Measurements from ENCODE around the gene COL15A1.

COL15A1 gene

DNA sequence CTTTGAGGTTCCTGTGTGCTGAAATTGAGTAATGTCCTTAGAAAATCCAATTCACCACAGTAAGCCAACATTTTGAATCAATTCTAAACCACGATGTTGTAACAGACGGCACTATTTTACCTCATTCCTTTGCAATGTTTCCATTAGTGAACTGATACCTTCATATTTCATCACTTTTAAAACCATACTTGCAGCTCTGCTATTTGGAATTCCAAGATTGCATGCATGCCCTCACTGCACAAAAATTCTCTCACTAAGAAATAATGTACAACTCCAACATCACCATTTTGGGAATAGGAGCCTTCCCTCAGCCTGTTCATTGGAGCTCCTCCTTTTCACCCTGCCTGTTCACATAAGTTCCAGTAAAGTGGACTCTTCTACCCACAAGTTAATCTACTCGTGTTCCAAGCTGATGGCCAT lies 86.4 kb downstream of the COL15A1 start:
- no peak overlapping the region for H3K4me3 ChIP-seq (ENCODE audit: low read depth, low read length)
- TF ChIP-seq, protein P1, sequence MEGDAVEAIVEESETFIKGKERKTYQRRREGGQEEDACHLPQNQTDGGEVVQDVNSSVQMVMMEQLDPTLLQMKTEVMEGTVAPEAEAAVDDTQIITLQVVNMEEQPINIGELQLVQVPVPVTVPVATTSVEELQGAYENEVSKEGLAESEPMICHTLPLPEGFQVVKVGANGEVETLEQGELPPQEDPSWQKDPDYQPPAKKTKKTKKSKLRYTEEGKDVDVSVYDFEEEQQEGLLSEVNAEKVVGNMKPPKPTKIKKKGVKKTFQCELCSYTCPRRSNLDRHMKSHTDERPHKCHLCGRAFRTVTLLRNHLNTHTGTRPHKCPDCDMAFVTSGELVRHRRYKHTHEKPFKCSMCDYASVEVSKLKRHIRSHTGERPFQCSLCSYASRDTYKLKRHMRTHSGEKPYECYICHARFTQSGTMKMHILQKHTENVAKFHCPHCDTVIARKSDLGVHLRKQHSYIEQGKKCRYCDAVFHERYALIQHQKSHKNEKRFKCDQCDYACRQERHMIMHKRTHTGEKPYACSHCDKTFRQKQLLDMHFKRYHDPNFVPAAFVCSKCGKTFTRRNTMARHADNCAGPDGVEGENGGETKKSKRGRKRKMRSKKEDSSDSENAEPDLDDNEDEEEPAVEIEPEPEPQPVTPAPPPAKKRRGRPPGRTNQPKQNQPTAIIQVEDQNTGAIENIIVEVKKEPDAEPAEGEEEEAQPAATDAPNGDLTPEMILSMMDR (IDR thresholded peaks at IDR 0.05; ENCODE audit: borderline replicate concordance, insufficient read depth, low read depth, low read length) = no peak

DNA sequence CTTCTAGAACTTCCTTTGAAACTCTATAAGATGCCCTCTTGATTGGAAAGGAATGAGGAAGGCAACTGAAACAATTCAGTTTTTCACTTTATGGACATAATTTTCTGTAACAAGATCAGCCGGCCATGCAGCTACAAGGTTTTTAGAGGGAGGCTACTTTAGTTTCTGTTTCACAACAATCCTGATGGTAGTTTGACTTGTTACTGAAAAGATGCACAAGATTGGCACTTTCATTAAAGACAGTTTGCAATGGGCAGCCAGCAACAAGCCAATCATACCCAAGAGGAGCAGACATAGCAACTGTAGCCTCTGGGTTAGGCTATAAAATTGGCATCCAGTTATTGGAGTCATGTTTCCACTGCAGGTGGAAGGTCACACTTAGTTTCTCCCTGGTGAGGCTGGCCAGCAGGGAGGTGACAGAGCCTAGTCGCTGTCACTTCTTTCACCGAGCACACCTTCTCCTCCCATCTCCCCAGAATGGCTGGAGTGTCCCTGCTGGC lies 87.0 kb downstream of the COL15A1 start:
- TF ChIP-seq, protein P1 (IDR thresholded peaks at IDR 0.05; ENCODE audit: borderline replicate concordance, insufficient read depth, low read depth, low read length) = no peak
- no peak overlapping the region for H3K4me3 ChIP-seq (ENCODE audit: low read depth, low read length)

DNA sequence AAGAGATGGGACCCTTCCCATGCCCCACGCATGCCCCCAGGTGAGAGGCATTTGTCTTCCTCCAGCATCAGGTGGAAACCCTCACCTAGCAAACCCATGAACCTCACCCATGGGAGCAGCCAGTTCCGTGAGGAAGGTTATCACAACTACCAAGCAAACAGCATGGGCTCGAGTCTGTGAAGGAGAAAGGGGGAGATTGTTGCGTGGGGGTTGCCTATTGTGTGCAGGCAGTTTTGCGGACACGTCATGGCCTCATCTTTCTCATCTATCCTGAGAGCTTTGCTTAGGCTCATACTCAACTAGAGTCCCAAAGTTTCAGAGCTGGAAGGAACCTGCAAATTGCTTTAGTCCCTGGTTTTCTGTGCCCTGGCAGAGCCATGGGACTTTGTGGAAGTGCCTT lies 87.6 kb downstream of the COL15A1 start:
- TF ChIP-seq, protein P1 (IDR thresholded peaks at IDR 0.05; ENCODE audit: borderline replicate concordance, insufficient read depth, low read depth, low read length) = no peak
- no peak overlapping the region for H3K4me3 ChIP-seq (ENCODE audit: low read depth, low read length)

DNA sequence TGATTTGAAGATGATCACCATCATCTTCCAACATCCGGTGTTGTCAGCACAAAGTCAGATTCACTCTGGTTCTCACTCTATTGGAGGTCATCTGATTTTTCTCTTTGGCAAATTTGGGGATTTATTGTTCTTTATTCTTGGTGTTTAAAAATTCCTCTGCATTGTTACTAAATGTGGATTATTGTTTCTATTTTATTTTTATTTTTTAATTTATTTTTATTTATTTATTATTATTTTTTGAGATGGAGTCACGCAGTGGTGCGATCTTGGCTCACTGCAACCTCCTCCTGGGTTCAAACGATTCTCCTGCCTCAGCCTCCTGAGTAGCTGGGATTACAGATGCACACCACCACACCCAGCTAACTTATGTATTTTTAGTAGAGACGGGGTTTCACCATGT lies 88.3 kb downstream of the COL15A1 start:
- no peak overlapping the region for H3K4me3 ChIP-seq (ENCODE audit: low read depth, low read length)
- TF ChIP-seq, protein P1 (IDR thresholded peaks at IDR 0.05; ENCODE audit: borderline replicate concordance, insufficient read depth, low read depth, low read length) = no peak

DNA sequence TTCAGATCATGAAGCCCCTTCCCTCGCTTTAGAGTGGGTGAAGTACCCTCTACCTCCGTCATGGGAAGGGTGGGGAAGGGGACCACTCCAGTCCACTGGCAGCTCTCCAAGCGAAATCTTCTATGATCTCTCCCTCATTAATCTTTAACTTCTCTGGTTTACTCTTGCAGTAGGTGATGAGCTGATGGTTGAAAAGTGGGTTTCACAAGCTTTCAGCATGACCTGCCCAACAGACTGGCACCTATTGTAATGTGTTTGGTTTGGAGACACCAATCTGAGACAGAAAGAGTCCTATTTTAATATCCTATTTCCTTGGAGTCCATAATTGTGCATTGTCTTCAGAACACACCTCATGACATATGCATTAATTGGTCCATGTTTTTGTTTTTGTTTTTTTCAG lies 90.4 kb downstream of the COL15A1 start:
- no peak overlapping the region for H3K4me3 ChIP-seq (ENCODE audit: low read depth, low read length)
- TF ChIP-seq, protein P1 (IDR thresholded peaks at IDR 0.05; ENCODE audit: borderline replicate concordance, insufficient read depth, low read depth, low read length) = no peak

DNA sequence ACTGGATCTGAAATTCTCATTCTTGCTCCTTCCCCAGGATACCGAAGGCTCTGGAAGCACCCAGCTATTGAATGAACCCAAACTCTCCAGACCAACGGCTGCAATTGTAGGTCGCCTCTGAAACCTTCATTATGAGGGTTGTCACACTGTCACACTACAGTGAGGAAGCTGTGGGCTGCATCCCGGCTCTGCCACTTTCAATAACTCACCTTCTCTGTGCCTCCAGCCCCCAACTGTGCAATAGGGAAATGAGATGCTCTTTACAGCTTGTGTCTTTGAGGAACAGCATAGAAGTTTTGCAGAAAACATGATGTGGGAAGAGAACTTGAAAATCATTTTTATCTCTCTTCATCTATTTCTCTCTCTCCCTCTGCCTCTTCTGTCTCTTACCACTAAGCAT lies 91.6 kb downstream of the COL15A1 start:
- no peak overlapping the region for H3K4me3 ChIP-seq (ENCODE audit: low read depth, low read length)
- TF ChIP-seq, protein P1 (IDR thresholded peaks at IDR 0.05; ENCODE audit: borderline replicate concordance, insufficient read depth, low read depth, low read length) = no peak

DNA sequence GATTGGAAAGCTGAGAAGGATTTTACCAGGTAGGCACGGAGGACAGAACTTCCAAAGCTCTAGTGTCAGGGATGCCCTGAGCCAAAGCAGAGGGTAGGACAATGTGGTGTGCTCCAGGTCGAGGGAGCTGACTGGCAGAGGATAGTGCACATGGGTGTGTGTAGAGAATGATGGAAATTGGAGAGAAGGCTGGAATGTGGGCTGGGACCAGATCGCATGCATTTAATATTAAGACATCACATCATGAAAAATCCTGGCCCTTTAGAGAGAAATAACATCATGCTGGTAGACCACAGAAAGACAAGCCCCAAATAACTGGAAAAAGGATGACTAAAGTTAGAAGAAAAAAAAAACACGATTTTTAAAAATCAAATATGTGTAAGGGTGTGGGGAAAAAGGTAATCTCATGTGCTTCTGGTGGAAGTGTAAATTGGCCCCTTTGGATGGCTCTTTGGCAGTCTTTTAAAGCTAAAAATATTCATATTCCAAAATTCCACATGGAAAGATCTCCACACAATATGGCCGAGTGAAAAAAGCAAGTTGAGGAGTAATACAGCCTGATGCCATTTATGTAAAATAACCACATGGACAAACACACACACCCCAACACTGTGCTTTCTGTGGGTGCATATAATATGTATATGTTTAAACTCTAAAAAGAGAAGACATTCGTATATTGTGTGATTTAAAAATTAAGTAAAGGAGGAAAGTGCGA lies 94.2 kb downstream of the COL15A1 start:
- H3K4me3 ChIP-seq (ENCODE audit: low read depth, low read length) = no peak overlapping the region
- TF ChIP-seq, protein P1 (IDR thresholded peaks at IDR 0.05; ENCODE audit: borderline replicate concordance, insufficient read depth, low read depth, low read length) = no peak
